Measurements from ENCODE around the gene HMGB1.
A peak's percentile ranks its signal among the peaks of the same experiment; 100 is the strongest.
"Not testable (repeated sequence)": the region's sequence is repeated elsewhere in the genome, so short reads cannot be mapped to it uniquely, and the experiment has no call there.

The HMGB1 gene

GRCh38 chr13:30451476-30451875 lies 14.3 kb downstream of the HMGB1 start:
- DNase-seq (ENCODE audit: low spot score in 2 of 2); H3K36me3 Mint-ChIP-seq; H3K27ac Mint-ChIP-seq; ATAC-seq; H3K4me1 Mint-ChIP-seq; H3K9me3 Mint-ChIP-seq; H3K4me3 Mint-ChIP-seq: not testable (repeated sequence)

- Mint-ChIP-seq H3K4me1 (no peaks in the 10 kb centered on the region), H3K4me3 (no peak overlapping the region), H3K36me3 (no peaks in the 10 kb centered on the region), H3K27ac (no peak overlapping the region), H3K9me3 (no peaks in the 10 kb centered on the region)
- DNase-seq (ENCODE audit: low spot score in 2 of 2) (no peak), ATAC-seq (no peak)
These were observed 15.7 kb downstream of the HMGB1 start for GRCh38 chr13:30450066-30450465.

GRCh38 chr13:30448441-30448840 lies 17.3 kb downstream of the HMGB1 start:
- Mint-ChIP-seq H3K9me3 (no peaks in the 10 kb centered on the region), H3K36me3 (no peaks in the 10 kb centered on the region), H3K4me3 (no peak overlapping the region), H3K4me1 (no peaks in the 10 kb centered on the region), H3K27ac (no peak overlapping the region)
- no peak for ATAC-seq
- DNase-seq (ENCODE audit: low spot score in 2 of 2): no peak

GRCh38 chr13:30446126-30446500 lies 19.6 kb downstream of the HMGB1 start:
- no peak for ATAC-seq
- H3K4me1 Mint-ChIP-seq: peaks cover 3% of the 10 kb centered on the region

GRCh38 chr13:30443957-30444404 lies 21.8 kb downstream of the HMGB1 start:
- DNase-seq (ENCODE audit: low spot score in 2 of 2) (peak in 1 of 2 donors; percentile 23), ATAC-seq (no peak)
- Mint-ChIP-seq H3K36me3 (no peaks in the 10 kb centered on the region), H3K27ac (no peak overlapping the region), H3K4me1 (peaks cover 5% of the 10 kb centered on the region), H3K9me3 (no peaks in the 10 kb centered on the region), H3K4me3 (no peak overlapping the region)

More at GRCh38 chr13:30446126-30446500, 19.6 kb downstream of the HMGB1 start:
- H3K27ac Mint-ChIP-seq: no peak overlapping the region
- H3K4me3 Mint-ChIP-seq: no peak overlapping the region
- H3K9me3 Mint-ChIP-seq: no peaks in the 10 kb centered on the region
- peak in 1 of 2 donors; percentile 22 for DNase-seq (ENCODE audit: low spot score in 2 of 2)
- no peaks in the 10 kb centered on the region for H3K36me3 Mint-ChIP-seq

GRCh38 chr13:30443491-30443890 lies 22.2 kb downstream of the HMGB1 start:
- ATAC-seq; H3K4me1 Mint-ChIP-seq; H3K36me3 Mint-ChIP-seq; H3K4me3 Mint-ChIP-seq; H3K27ac Mint-ChIP-seq; H3K9me3 Mint-ChIP-seq; DNase-seq (ENCODE audit: low spot score in 2 of 2): not testable (repeated sequence)

- Mint-ChIP-seq H3K4me3 (no peak overlapping the region), H3K4me1 (peaks cover 5% of the 10 kb centered on the region), H3K27ac (no peak overlapping the region), H3K36me3 (no peaks in the 10 kb centered on the region), H3K9me3 (no peaks in the 10 kb centered on the region)
- DNase-seq (ENCODE audit: low spot score in 2 of 2) (peak in 1 of 2 donors; percentile 38), ATAC-seq (no peak)
These were observed 22.8 kb downstream of the HMGB1 start for GRCh38 chr13:30442926-30443325.

GRCh38 chr13:30440910-30441703 lies 24.6 kb downstream of the HMGB1 start:
- no peaks in the 10 kb centered on the region for H3K9me3 Mint-ChIP-seq
- H3K27ac Mint-ChIP-seq: no peak overlapping the region
- H3K4me3 Mint-ChIP-seq: no peak overlapping the region
- DNase-seq (ENCODE audit: low spot score in 2 of 2) (no peak), ATAC-seq (peak; percentile 80)
- peaks cover 5% of the 10 kb centered on the region for H3K4me1 Mint-ChIP-seq
- no peaks in the 10 kb centered on the region for H3K36me3 Mint-ChIP-seq

GRCh38 chr13:30438286-30438685 lies 27.4 kb downstream of the HMGB1 start:
- peaks cover 5% of the 10 kb centered on the region for H3K4me1 Mint-ChIP-seq
- no peak overlapping the region for H3K27ac Mint-ChIP-seq
- H3K9me3 Mint-ChIP-seq: no peaks in the 10 kb centered on the region
- DNase-seq (ENCODE audit: low spot score in 2 of 2) (no peak), ATAC-seq (no peak)
- no peaks in the 10 kb centered on the region for H3K36me3 Mint-ChIP-seq
- H3K4me3 Mint-ChIP-seq: no peak overlapping the region

- no peaks in the 10 kb centered on the region for H3K9me3 Mint-ChIP-seq
- no peak overlapping the region for H3K4me3 Mint-ChIP-seq
These were observed 28.6 kb downstream of the HMGB1 start for GRCh38 chr13:30437177-30437576.

GRCh38 chr13:30435911-30436451 lies 29.8 kb downstream of the HMGB1 start:
- Mint-ChIP-seq H3K4me1 (peaks cover 11% of the 10 kb centered on the region), H3K36me3 (no peaks in the 10 kb centered on the region), H3K4me3 (no peak overlapping the region), H3K9me3 (no peaks in the 10 kb centered on the region), H3K27ac (no peak overlapping the region)
- DNase-seq (ENCODE audit: low spot score in 2 of 2) (no peak), ATAC-seq (no peak)

More at GRCh38 chr13:30437177-30437576, 28.6 kb downstream of the HMGB1 start:
- H3K27ac Mint-ChIP-seq: no peak overlapping the region
- H3K4me1 Mint-ChIP-seq: peaks cover 5% of the 10 kb centered on the region
- no peaks in the 10 kb centered on the region for H3K36me3 Mint-ChIP-seq
- no peak for ATAC-seq
- DNase-seq (ENCODE audit: low spot score in 2 of 2): no peak

- H3K27ac Mint-ChIP-seq: no peak overlapping the region
- ATAC-seq: no peak
- H3K4me3 Mint-ChIP-seq: no peak overlapping the region
These were observed 34.3 kb downstream of the HMGB1 start for GRCh38 chr13:30431269-30431940.

GRCh38 chr13:30429721-30430694 lies 35.7 kb downstream of the HMGB1 start:
- H3K36me3 Mint-ChIP-seq: no peaks in the 10 kb centered on the region
- peaks cover 21% of the 10 kb centered on the region for H3K4me1 Mint-ChIP-seq
- ATAC-seq: peak; percentile 99
- peak overlapping the region; percentile 69 for H3K27ac Mint-ChIP-seq
- DNase-seq (ENCODE audit: low spot score in 2 of 2): no peak
- H3K4me3 Mint-ChIP-seq: peak overlapping the region; percentile 67
- H3K9me3 Mint-ChIP-seq: no peaks in the 10 kb centered on the region

More at GRCh38 chr13:30431269-30431940, 34.3 kb downstream of the HMGB1 start:
- Mint-ChIP-seq H3K36me3 (no peaks in the 10 kb centered on the region), H3K4me1 (peaks cover 21% of the 10 kb centered on the region), H3K9me3 (no peaks in the 10 kb centered on the region)
- DNase-seq (ENCODE audit: low spot score in 2 of 2): no peak

GRCh38 chr13:30429235-30429634 lies 36.5 kb downstream of the HMGB1 start:
- Mint-ChIP-seq H3K9me3 (no peaks in the 10 kb centered on the region), H3K4me3 (no peak overlapping the region), H3K4me1 (peaks cover 21% of the 10 kb centered on the region), H3K27ac (no peak overlapping the region), H3K36me3 (no peaks in the 10 kb centered on the region)
- DNase-seq (ENCODE audit: low spot score in 2 of 2): no peak
- no peak for ATAC-seq

- H3K27ac Mint-ChIP-seq: no peak overlapping the region
- H3K4me3 Mint-ChIP-seq: no peak overlapping the region
- ATAC-seq: no peak
These were observed 41.8 kb downstream of the HMGB1 start for GRCh38 chr13:30423891-30424290.

More at GRCh38 chr13:30423891-30424290, 41.8 kb downstream of the HMGB1 start:
- H3K9me3 Mint-ChIP-seq: no peaks in the 10 kb centered on the region
- no peak for DNase-seq (ENCODE audit: low spot score in 2 of 2)
- peaks cover 16% of the 10 kb centered on the region for H3K4me1 Mint-ChIP-seq
- H3K36me3 Mint-ChIP-seq: peaks cover 12% of the 10 kb centered on the region

Data from stimulated activated effector memory CD8-positive, alpha-beta T cell treated with anti-CD3 and anti-CD28 coated beads, Interleukin-12 subunit alpha, Interleukin-12 subunit beta, amount 100 ng/mL, for 72 hours (primary cell).